Upper lobe of left lung (tissue), 6 donors: ENCODE measurements around the gene GFRA1. TPM values are rescaled to one million over a fixed set of nuclear protein-coding genes. Genes with fewer than 3 reads are reported as not detected.

Experiments used
- ATAC-seq, 2 donors: fragments of 200-7000 bp; cut with Tn5 transposase; one replicate each; pipeline ENCODE4 v1.9.1; 2022; ENCODE audit warnings: mild to moderate bottlenecking in 2 of 2, moderate library complexity in 2 of 2; ENCODE audit not compliant: low FRiP score in 2 of 2
- DNase-seq, 2 donors: peaks; one replicate each; pipeline ENCODE4 v3.0.0-alpha.2; 2019 to 2020
- H3K27ac ChIP-seq, 4 donors: fragments of 200-600 bp; sonication (generic); one replicate each; pipeline ENCODE4 v1.5.1; 2016 to 2019
- H3K27me3 ChIP-seq, 4 donors: fragments of 200-600 bp; sonication (generic); one replicate each; pipeline ENCODE4 v1.5.1; 2017 to 2019
- H3K36me3 ChIP-seq, 4 donors: fragments of 200-600 bp; sonication (generic); one replicate each; pipeline ENCODE4 v1.5.1; 2016 to 2019
- H3K4me1 ChIP-seq, 4 donors: fragments of 200-600 bp; sonication (generic); one replicate each; pipeline ENCODE4 v1.5.1; 2018 to 2019
- H3K4me3 ChIP-seq, 4 donors: fragments of 200-600 bp; sonication (generic); one replicate each; pipeline ENCODE4 v1.5.1; 2017 to 2019; ENCODE audit warnings: mild to moderate bottlenecking in 2 of 4, moderate library complexity in 1 of 4
- H3K9me3 ChIP-seq, 4 donors: fragments of 200-600 bp; sonication (generic); one replicate each; pipeline ENCODE4 v1.5.1; 2018 to 2019
- EP300 ChIP-seq, 4 donors: sonication (generic); formaldehyde crosslinking; IDR thresholded peaks; one replicate each; pipeline ENCODE4 v1.5.1; 2017; ENCODE audit warnings: antibody characterized with exemption in 4 of 4, control low read depth in 2 of 4
- POLR2A ChIP-seq, 4 donors: fragments of 450-650 bp; IDR thresholded peaks; one replicate each; pipeline ENCODE4 v1.5.1; 2016 to 2017; ENCODE audit warnings: antibody characterized with exemption in 4 of 4, mild to moderate bottlenecking in 2 of 4
- POLR2AphosphoS5 ChIP-seq, 2 donors: sonication (generic); formaldehyde crosslinking; IDR thresholded peaks; one replicate each; pipeline ENCODE4 v1.5.1; 2017; ENCODE audit warnings: antibody characterized with exemption in 2 of 2
- WGBS, 2 donors: methylation state at CpG; one replicate each; pipeline ENCODE4 v1.1.5; 2017 to 2018; 5-methylcytosine and 5-hydroxymethylcytosine counted together
- total RNA-seq, 6 donors: library from RNA; depleted of rRNA in 4 of 6; stranded (reverse); fragments of >200 nt in 4 of 6; gene quantifications; one replicate each; pipeline versions ENCODE4 v1.1.0 to v1.2.1, GENCODE V29; 2016 to 2021
- TF ChIP-seq, protein P1 (sequence below), 6 experiments: fragments of 450-650 bp in 4 of 6; fragments of 200-600 bp in 2 of 6; sonication (generic) in 2 of 6; IDR thresholded peaks; one replicate each; pipeline ENCODE4 v1.5.1; 2016 to 2019; ENCODE audit warnings: antibody characterized with exemption in 6 of 6
- donor health status: DM: no; HTN: no; CAD: no; lungs with moderate emphysema.
- donor health status: DM: no; HTN: yes; CAD: no; lungs with severe emphysema.

GFRA1 gene
- total RNA-seq, 6 donors from 2014 or later, result under 0.01 to 9.2 (median 2.3) TPM

DNA sequence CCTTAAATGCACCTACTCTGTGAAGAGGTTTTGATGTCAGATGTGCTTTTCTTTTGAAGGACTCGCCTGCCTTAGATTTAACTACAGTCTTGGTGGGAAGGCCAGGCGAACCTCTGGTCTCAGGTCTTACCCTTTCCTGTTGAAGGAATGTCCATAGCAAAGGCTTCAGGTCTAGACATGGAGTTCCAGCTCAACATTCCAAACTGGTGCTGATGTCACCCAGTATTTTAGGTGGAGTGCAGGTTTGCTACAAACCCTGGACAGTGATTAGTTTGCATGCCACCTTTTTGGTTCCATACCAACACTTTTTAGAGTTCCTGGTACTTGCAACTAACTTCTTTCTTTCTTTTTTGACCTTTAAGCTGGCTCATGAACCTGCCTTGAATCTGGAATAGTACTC, 258.7 kb downstream of the GFRA1 start:
- H3K4me1 ChIP-seq, result no peaks in the 10 kb centered on the region
- no peaks in the 10 kb centered on the region for H3K36me3 ChIP-seq
- TF ChIP-seq EP300 (IDR thresholded peaks at IDR 0.05) (no peak), POLR2A (IDR thresholded peaks at IDR 0.05) (no peak)
- TF ChIP-seq, protein P1, sequence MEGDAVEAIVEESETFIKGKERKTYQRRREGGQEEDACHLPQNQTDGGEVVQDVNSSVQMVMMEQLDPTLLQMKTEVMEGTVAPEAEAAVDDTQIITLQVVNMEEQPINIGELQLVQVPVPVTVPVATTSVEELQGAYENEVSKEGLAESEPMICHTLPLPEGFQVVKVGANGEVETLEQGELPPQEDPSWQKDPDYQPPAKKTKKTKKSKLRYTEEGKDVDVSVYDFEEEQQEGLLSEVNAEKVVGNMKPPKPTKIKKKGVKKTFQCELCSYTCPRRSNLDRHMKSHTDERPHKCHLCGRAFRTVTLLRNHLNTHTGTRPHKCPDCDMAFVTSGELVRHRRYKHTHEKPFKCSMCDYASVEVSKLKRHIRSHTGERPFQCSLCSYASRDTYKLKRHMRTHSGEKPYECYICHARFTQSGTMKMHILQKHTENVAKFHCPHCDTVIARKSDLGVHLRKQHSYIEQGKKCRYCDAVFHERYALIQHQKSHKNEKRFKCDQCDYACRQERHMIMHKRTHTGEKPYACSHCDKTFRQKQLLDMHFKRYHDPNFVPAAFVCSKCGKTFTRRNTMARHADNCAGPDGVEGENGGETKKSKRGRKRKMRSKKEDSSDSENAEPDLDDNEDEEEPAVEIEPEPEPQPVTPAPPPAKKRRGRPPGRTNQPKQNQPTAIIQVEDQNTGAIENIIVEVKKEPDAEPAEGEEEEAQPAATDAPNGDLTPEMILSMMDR (IDR thresholded peaks at IDR 0.05), result no peak
- DNase-seq, result no peak
- peaks cover 0 to 3% (median 0%) of the 10 kb centered on the region in 4 donors for H3K9me3 ChIP-seq
- 92 to 96% methylated on average over 2 of the region's 2 CpGs for WGBS, 2 donors
- no peaks in the 10 kb centered on the region for H3K27me3 ChIP-seq
- no peak overlapping the region for H3K27ac ChIP-seq
- ATAC-seq, result no peak
- H3K4me3 ChIP-seq, result no peak overlapping the region

GRCh38 chr10:116011929-116012328, 261.1 kb downstream of the GFRA1 start:
- H3K4me3 ChIP-seq, result no peak overlapping the region
- H3K4me1 ChIP-seq, result no peaks in the 10 kb centered on the region
- H3K36me3 ChIP-seq, result no peaks in the 10 kb centered on the region
- ATAC-seq (no peak), DNase-seq (no peak)
- no peaks in the 10 kb centered on the region for H3K27me3 ChIP-seq
- TF ChIP-seq POLR2A (IDR thresholded peaks at IDR 0.05), result no peak
- TF ChIP-seq EP300 (IDR thresholded peaks at IDR 0.05), result no peak
- TF ChIP-seq, protein P1 (IDR thresholded peaks at IDR 0.05), result no peak
- TF ChIP-seq POLR2AphosphoS5 (IDR thresholded peaks at IDR 0.05), result no peak
- H3K9me3 ChIP-seq, result peaks cover 0 to 4% (median 0%) of the 10 kb centered on the region in 4 donors
- H3K27ac ChIP-seq, result no peak overlapping the region

- no peak for TF ChIP-seq POLR2AphosphoS5 (IDR thresholded peaks at IDR 0.05)
- no peak for DNase-seq
- H3K27ac ChIP-seq, result no peak overlapping the region
- peaks cover 0 to 4% (median 0%) of the 10 kb centered on the region in 4 donors for H3K9me3 ChIP-seq
- no peaks in the 10 kb centered on the region for H3K36me3 ChIP-seq
- no peak overlapping the region for H3K4me3 ChIP-seq
- H3K4me1 ChIP-seq, result no peaks in the 10 kb centered on the region
- no peaks in the 10 kb centered on the region for H3K27me3 ChIP-seq
- ATAC-seq, result no peak
- WGBS, 2 donors, result 73 to 83% methylated on average over 9 of the region's 9 CpGs
These were observed 265.6 kb downstream of the GFRA1 start for GRCh38 chr10:116007256-116007891.

Other genes with a start within 250 kb of the GFRA1 start
- gene CCDC172, start 51.2 kb upstream of the GFRA1 start, total RNA-seq, result not detected
- under 1 TPM in 2 of 6 donors, not detected in 4; 0.20 to 0.22 TPM for gene PNLIPRP3, start 154.6 kb upstream of the GFRA1 start, total RNA-seq